ENCODE data around the gene GMEB2.
A peak's percentile ranks its signal among the peaks of the same experiment; 100 is the strongest.

GMEB2 gene

GRCh38 chr20:63622732-63623131 lies 4.2 kb downstream of the GMEB2 start:
- H3K14ac ChIP-seq (ENCODE audit: low read length): no peak overlapping the region
- no peak overlapping the region for H2BK12ac ChIP-seq (ENCODE audit: low read length)
- H3K79me1 ChIP-seq (ENCODE audit: low read length): peaks cover 11% of the 10 kb centered on the region
- no peak for DNase-seq
- H3K27ac ChIP-seq (ENCODE audit: low read depth, low read length): no peak overlapping the region
- no peak overlapping the region for H4K8ac ChIP-seq (ENCODE audit: low read depth, low read length)
- H2BK120ac ChIP-seq (ENCODE audit: insufficient read depth, low read length, poor library complexity): no peak overlapping the region
- peaks cover 12% of the 10 kb centered on the region for H3K79me2 ChIP-seq (ENCODE audit: control insufficient read depth, insufficient read depth, low read length, poor library complexity)
- no peak overlapping the region for H4K12ac ChIP-seq (ENCODE audit: low read depth, low read length)
- no peaks in the 10 kb centered on the region for H3K9me3 ChIP-seq (ENCODE audit: insufficient read depth, low read depth, low read length)
- no peak overlapping the region for H3K4me3 ChIP-seq (ENCODE audit: low read depth, low read length)
- peaks cover 6 to 17% of the 10 kb centered on the region in 2 experiments for H3K4me1 ChIP-seq (ENCODE audit: control insufficient read depth in 1 of 2, insufficient read depth in 2 of 2, low read length in 2 of 2)
- no peak overlapping the region for H2AK5ac ChIP-seq (ENCODE audit: low read length)
- no peak overlapping the region for H3K9ac ChIP-seq (ENCODE audit: low read length)
- H3K23ac ChIP-seq (ENCODE audit: low read length): no peak overlapping the region
- no peak overlapping the region for H2BK5ac ChIP-seq (ENCODE audit: low read depth, low read length, poor library complexity)
- H3K18ac ChIP-seq (ENCODE audit: low read length): no peak overlapping the region
- H3K4me2 ChIP-seq (ENCODE audit: low read length): no peak overlapping the region
- H3K4ac ChIP-seq (ENCODE audit: low read depth, low read length): peak overlapping the region; percentile 17
- no peak overlapping the region for H4K91ac ChIP-seq (ENCODE audit: low read depth, low read length)
- H2AFZ ChIP-seq (ENCODE audit: insufficient read depth, low read length, poor library complexity): no peak overlapping the region
- no peaks in the 10 kb centered on the region for H3K27me3 ChIP-seq (ENCODE audit: insufficient read depth, low read length)
- WGBS (ENCODE audit: extremely low coverage, insufficient coverage, insufficient read length): 100% methylated on average over 1 of the region's 14 CpGs
- peaks cover 14 to 18% of the 10 kb centered on the region in 2 experiments for H3K36me3 ChIP-seq (ENCODE audit: control insufficient read depth in 1 of 2, insufficient read depth in 2 of 2, low read length in 2 of 2)

DNA sequence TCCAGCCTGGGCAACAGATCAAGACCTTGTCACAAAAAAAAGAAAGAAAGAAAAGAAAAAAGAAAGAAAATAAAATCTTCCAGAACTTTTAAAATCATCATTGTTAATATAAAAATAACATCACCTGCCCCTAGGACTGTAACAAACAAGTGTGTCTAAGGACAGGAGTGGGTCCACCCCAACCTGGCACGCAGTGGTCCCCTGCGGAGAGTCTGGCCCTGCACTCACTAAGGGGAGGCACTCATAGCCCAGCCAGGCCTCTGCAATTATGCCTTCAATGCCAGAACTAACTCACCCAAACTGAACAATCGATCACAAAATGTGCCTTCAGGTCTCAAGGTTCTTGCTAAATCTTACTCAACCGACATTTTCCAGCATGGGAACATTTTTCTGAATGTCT lies 4.8 kb downstream of the GMEB2 start:
- Histone ChIP-seq H3K79me1 (ENCODE audit: low read length) (peaks cover 8% of the 10 kb centered on the region), H3K27ac (ENCODE audit: low read depth, low read length) (no peak overlapping the region), H3K23ac (ENCODE audit: low read length) (no peak overlapping the region), H3K9ac (ENCODE audit: low read length) (no peak overlapping the region), H2BK5ac (ENCODE audit: low read depth, low read length, poor library complexity) (no peak overlapping the region), H2BK120ac (ENCODE audit: insufficient read depth, low read length, poor library complexity) (no peak overlapping the region), H2AFZ (ENCODE audit: insufficient read depth, low read length, poor library complexity) (no peak overlapping the region), H3K14ac (ENCODE audit: low read length) (no peak overlapping the region), H4K12ac (ENCODE audit: low read depth, low read length) (no peak overlapping the region), H3K4me3 (ENCODE audit: low read depth, low read length) (no peak overlapping the region), H2BK12ac (ENCODE audit: low read length) (no peak overlapping the region), H3K27me3 (ENCODE audit: insufficient read depth, low read length) (no peaks in the 10 kb centered on the region), H3K4me2 (ENCODE audit: low read length) (no peak overlapping the region), H3K4ac (ENCODE audit: low read depth, low read length) (no peak overlapping the region), H3K9me3 (ENCODE audit: insufficient read depth, low read depth, low read length) (no peaks in the 10 kb centered on the region), H3K4me1 (ENCODE audit: control insufficient read depth in 1 of 2, insufficient read depth in 2 of 2, low read length in 2 of 2) (peaks cover 6 to 15% of the 10 kb centered on the region in 2 experiments), H3K79me2 (ENCODE audit: control insufficient read depth, insufficient read depth, low read length, poor library complexity) (peaks cover 8% of the 10 kb centered on the region), H3K18ac (ENCODE audit: low read length) (no peak overlapping the region), H3K36me3 (ENCODE audit: control insufficient read depth in 1 of 2, insufficient read depth in 2 of 2, low read length in 2 of 2) (peaks cover 20 to 24% of the 10 kb centered on the region in 2 experiments), H2AK5ac (ENCODE audit: low read length) (no peak overlapping the region), H4K91ac (ENCODE audit: low read depth, low read length) (no peak overlapping the region), H4K8ac (ENCODE audit: low read depth, low read length) (no peak overlapping the region)
- WGBS (ENCODE audit: extremely low coverage, insufficient coverage, insufficient read length): no CpG with 5 or more reads among the region's 4 CpGs
- no peak for DNase-seq

- Histone ChIP-seq H3K9me3 (ENCODE audit: insufficient read depth, low read depth, low read length) (no peaks in the 10 kb centered on the region), H3K79me2 (ENCODE audit: control insufficient read depth, insufficient read depth, low read length, poor library complexity) (peaks cover 3% of the 10 kb centered on the region), H3K4ac (ENCODE audit: low read depth, low read length) (no peak overlapping the region), H3K4me1 (ENCODE audit: control insufficient read depth in 1 of 2, insufficient read depth in 2 of 2, low read length in 2 of 2) (peaks cover 5 to 14% of the 10 kb centered on the region in 2 experiments), H3K23ac (ENCODE audit: low read length) (no peak overlapping the region), H2AFZ (ENCODE audit: insufficient read depth, low read length, poor library complexity) (no peak overlapping the region), H4K12ac (ENCODE audit: low read depth, low read length) (no peak overlapping the region), H2BK12ac (ENCODE audit: low read length) (no peak overlapping the region), H2BK120ac (ENCODE audit: insufficient read depth, low read length, poor library complexity) (no peak overlapping the region), H3K27me3 (ENCODE audit: insufficient read depth, low read length) (no peaks in the 10 kb centered on the region), H4K8ac (ENCODE audit: low read depth, low read length) (no peak overlapping the region), H3K79me1 (ENCODE audit: low read length) (peaks cover 2% of the 10 kb centered on the region), H2BK5ac (ENCODE audit: low read depth, low read length, poor library complexity) (no peak overlapping the region), H3K18ac (ENCODE audit: low read length) (no peak overlapping the region), H2AK5ac (ENCODE audit: low read length) (no peak overlapping the region), H3K4me2 (ENCODE audit: low read length) (no peak overlapping the region), H3K14ac (ENCODE audit: low read length) (no peak overlapping the region), H3K4me3 (ENCODE audit: low read depth, low read length) (no peak overlapping the region), H3K36me3 (ENCODE audit: control insufficient read depth in 1 of 2, insufficient read depth in 2 of 2, low read length in 2 of 2) (peaks cover 30 to 31% of the 10 kb centered on the region in 2 experiments), H4K91ac (ENCODE audit: low read depth, low read length) (no peak overlapping the region), H3K9ac (ENCODE audit: low read length) (no peak overlapping the region), H3K27ac (ENCODE audit: low read depth, low read length) (no peak overlapping the region)
- no peak for DNase-seq
- WGBS (ENCODE audit: extremely low coverage, insufficient coverage, insufficient read length): no CpG with 5 or more reads among the region's 8 CpGs
Observed at GRCh38 chr20:63620991-63621390, 5.9 kb downstream of the GMEB2 start.

DNA sequence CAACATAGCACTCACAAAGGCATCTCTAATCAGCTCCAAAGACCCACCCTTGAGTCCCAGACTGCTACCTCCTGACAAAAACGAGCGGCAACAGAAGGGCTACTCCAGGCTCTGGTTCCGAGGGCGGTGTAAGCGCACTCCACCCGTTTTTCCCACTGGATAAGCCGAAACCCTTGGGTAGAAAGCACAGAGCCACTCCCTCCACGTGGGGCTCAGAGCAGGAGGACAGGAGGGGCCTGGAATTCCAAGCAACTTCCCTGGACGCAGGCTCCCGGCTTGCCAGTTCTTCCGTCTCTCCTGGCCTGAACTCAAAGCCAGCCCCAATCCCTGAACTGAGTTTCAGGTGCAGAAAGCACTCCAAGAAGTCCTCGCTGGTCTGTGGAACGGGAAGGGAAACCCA lies 7.4 kb downstream of the GMEB2 start:
- H3K9ac ChIP-seq (ENCODE audit: low read length): no peak overlapping the region
- H3K79me2 ChIP-seq (ENCODE audit: control insufficient read depth, insufficient read depth, low read length, poor library complexity): peaks cover 1% of the 10 kb centered on the region
- no peak overlapping the region for H2AFZ ChIP-seq (ENCODE audit: insufficient read depth, low read length, poor library complexity)
- H2BK5ac ChIP-seq (ENCODE audit: low read depth, low read length, poor library complexity): no peak overlapping the region
- no peak overlapping the region for H3K23ac ChIP-seq (ENCODE audit: low read length)
- peaks cover 0 to 7% of the 10 kb centered on the region in 2 experiments for H3K4me1 ChIP-seq (ENCODE audit: control insufficient read depth in 1 of 2, insufficient read depth in 2 of 2, low read length in 2 of 2)
- H4K91ac ChIP-seq (ENCODE audit: low read depth, low read length): no peak overlapping the region
- H2BK12ac ChIP-seq (ENCODE audit: low read length): no peak overlapping the region
- WGBS (ENCODE audit: extremely low coverage, insufficient coverage, insufficient read length): no CpG with 5 or more reads among the region's 13 CpGs
- no peak overlapping the region for H3K4me3 ChIP-seq (ENCODE audit: low read depth, low read length)
- no peak overlapping the region for H2AK5ac ChIP-seq (ENCODE audit: low read length)
- H3K4me2 ChIP-seq (ENCODE audit: low read length): no peak overlapping the region
- no peak overlapping the region for H3K14ac ChIP-seq (ENCODE audit: low read length)
- H3K18ac ChIP-seq (ENCODE audit: low read length): no peak overlapping the region
- H2BK120ac ChIP-seq (ENCODE audit: insufficient read depth, low read length, poor library complexity): no peak overlapping the region
- no peak overlapping the region for H4K12ac ChIP-seq (ENCODE audit: low read depth, low read length)
- H3K4ac ChIP-seq (ENCODE audit: low read depth, low read length): no peak overlapping the region
- H3K27me3 ChIP-seq (ENCODE audit: insufficient read depth, low read length): no peaks in the 10 kb centered on the region
- no peak overlapping the region for H3K27ac ChIP-seq (ENCODE audit: low read depth, low read length)
- H3K79me1 ChIP-seq (ENCODE audit: low read length): no peaks in the 10 kb centered on the region
- DNase-seq: no peak
- no peak overlapping the region for H4K8ac ChIP-seq (ENCODE audit: low read depth, low read length)
- peaks cover 6% of the 10 kb centered on the region for H3K9me3 ChIP-seq (ENCODE audit: insufficient read depth, low read depth, low read length)
- peaks cover 41% of the 10 kb centered on the region in 2 experiments for H3K36me3 ChIP-seq (ENCODE audit: control insufficient read depth in 1 of 2, insufficient read depth in 2 of 2, low read length in 2 of 2)
